GM23248 (cell line): ENCODE measurements around the gene TYW1B.
"Not testable (repeated sequence)": the region's sequence is repeated elsewhere in the genome, so short reads cannot be mapped to it uniquely, and the experiment has no call there.

Source experiments
- EZH2 ChIP-seq: fragments of 200-600 bp; sonication (generic); IDR thresholded peaks from 2 replicates; pipeline ENCODE4 v1.6.1; 2018; ENCODE audit warnings: antibody characterized with exemption, mild to moderate bottlenecking; ENCODE audit not compliant: insufficient read depth, poor library complexity, severe bottlenecking
- EZH2phosphoT487 ChIP-seq: fragments of 200-600 bp; sonication (generic); IDR thresholded peaks from 2 replicates; pipeline ENCODE4 v1.6.1; 2018; ENCODE audit warnings: antibody characterized with exemption, moderate library complexity, mild to moderate bottlenecking, low read depth; ENCODE audit not compliant: insufficient read depth

DNA sequence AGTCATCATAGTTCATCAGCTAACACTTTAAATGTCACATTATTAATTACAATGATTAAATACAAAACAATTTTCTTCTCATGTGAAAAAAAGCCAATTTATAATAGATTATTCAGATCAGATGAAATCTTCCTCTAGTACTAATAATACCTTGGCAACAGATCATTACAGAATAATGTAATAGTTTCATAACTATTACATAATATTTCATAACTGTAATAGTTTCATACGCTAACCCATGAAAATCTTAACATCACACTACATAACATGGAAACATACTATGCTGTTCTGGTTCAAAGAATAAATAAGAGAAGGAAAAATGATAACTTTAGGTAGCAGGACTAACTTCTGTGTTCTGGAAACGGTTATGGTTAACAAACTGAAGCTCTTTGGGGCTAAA lies 152.3 kb downstream of the TYW1B start:
- TF ChIP-seq EZH2, EZH2phosphoT487: not testable (repeated sequence)
